Right lung (tissue), 5 donors: ENCODE measurements around the gene TAF11L2. TPM values are rescaled to one million over a fixed set of nuclear protein-coding genes. Genes with fewer than 3 reads are reported as not detected.
"Not testable (repeated sequence)": the region's sequence is repeated elsewhere in the genome, so short reads cannot be mapped to it uniquely, and the experiment has no call there.

Source experiments
- DNase-seq, 2 donors: peaks; one replicate each; pipeline ENCODE4 v3.0.0-alpha.2; 2013
- polyA plus RNA-seq, 5 donors: library from polyadenylated mRNA; unstranded; fragments of 120-200 nt; gene quantifications; one replicate each; pipeline versions ENCODE4 v1.2.1 to v1.2.3, GENCODE V29; 2013; ENCODE audit warnings: inconsistent platforms in 1 of 5, low replicate concordance in 1 of 5; ENCODE audit not compliant: insufficient read length in 5 of 5, insufficient read depth in 1 of 5

Gene TAF11L2
- polyA plus RNA-seq, 5 donors = not detected

DNA sequence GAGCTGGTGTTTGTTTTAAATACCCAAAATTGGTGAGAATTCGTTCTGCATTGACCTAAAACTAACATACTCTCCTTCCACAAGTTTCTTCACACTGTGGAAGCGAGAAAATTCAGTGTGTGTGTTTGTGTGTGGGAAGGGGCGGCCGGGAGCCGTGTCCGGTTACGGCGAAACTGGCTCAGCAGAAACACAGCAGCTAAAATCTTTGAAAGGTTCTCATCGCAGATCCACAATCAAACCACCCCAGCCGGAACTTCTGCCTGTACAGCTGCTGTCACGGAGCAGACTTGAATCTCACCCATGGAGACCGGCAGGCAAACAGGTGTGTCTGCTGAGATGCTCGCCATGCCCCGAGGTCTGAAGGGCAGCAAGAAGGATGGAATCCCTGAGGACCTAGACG lies 26.9 kb downstream of the TAF11L2 start, which contains the start of gene TAF11L5:
Gene TAF11L5 (plus strand): TSS at position 301 of the 400 bp plus-strand sequence.
- DNase-seq = not testable (repeated sequence)

DNA sequence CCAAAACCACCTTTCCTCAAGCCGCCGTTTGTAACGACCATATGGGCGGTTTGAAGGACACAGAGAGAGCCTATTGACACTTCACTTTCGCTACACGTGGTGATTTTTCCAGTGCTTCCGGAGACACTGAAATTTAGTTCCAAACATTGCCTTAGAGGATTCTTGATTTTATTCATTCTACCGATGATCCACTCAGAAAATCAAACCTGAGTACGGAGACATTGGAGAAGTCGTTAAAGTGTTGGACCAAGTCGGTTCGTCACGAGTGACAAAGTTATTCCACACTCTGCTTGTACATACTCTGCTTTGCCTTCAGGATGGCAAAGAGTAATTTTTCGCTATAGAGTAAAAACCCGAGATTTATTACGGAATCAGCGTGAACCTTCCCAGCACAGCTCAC lies 28.5 kb downstream of the TAF11L2 start:
- DNase-seq = peak in 1 of 2 donors; percentile 0

DNA sequence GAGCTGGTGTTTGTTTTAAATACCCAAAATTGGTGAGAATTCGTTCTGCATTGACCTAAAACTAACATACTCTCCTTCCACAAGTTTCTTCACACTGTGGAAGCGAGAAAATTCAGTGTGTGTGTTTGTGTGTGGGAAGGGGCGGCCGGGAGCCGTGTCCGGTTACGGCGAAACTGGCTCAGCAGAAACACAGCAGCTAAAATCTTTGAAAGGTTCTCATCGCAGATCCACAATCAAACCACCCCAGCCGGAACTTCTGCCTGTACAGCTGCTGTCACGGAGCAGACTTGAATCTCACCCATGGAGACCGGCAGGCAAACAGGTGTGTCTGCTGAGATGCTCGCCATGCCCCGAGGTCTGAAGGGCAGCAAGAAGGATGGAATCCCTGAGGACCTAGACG lies 30.3 kb downstream of the TAF11L2 start, which contains the start of gene TAF11L6:
Gene TAF11L6 (plus strand): TSS at position 301 of the 400 bp plus-strand sequence.
- DNase-seq = not testable (repeated sequence)

Other genes with a start within 250 kb of the TAF11L2 start
- gene TAF11L3, start 20.1 kb downstream of the TAF11L2 start, polyA plus RNA-seq = not detected
- gene TAF11L4, start 23.6 kb downstream of the TAF11L2 start, polyA plus RNA-seq = not detected
- gene TAF11L5, start 27.0 kb downstream of the TAF11L2 start, polyA plus RNA-seq = not detected
- gene TAF11L6, start 30.4 kb downstream of the TAF11L2 start, polyA plus RNA-seq = not detected
- not detected for gene TAF11L7, start 87.5 kb downstream of the TAF11L2 start, polyA plus RNA-seq
- not detected for gene TAF11L8, start 92.7 kb downstream of the TAF11L2 start, polyA plus RNA-seq
- gene TAF11L9, start 96.2 kb downstream of the TAF11L2 start, polyA plus RNA-seq = not detected
- not detected for gene TAF11L10, start 99.6 kb downstream of the TAF11L2 start, polyA plus RNA-seq
- not detected for gene TAF11L11, start 106.0 kb downstream of the TAF11L2 start, polyA plus RNA-seq
- not detected for gene TAF11L12, start 112.2 kb downstream of the TAF11L2 start, polyA plus RNA-seq
- gene TAF11L13, start 133.9 kb downstream of the TAF11L2 start, polyA plus RNA-seq = not detected
- gene TAF11L14, start 136.2 kb downstream of the TAF11L2 start, polyA plus RNA-seq = not detected